OCI-LY3 (cell line): Measurements from ENCODE around the gene ZBTB7C.

ENCODE experiments used
- H2AFZ ChIP-seq: fragments of 200-600, 300-600 bp; shearing (Covaris generic); 2 replicates; pipeline ENCODE4 v1.6.0; 2014; ENCODE audit warnings: antibody characterized with exemption, low read depth, low read length
- H3K27ac ChIP-seq: fragments of 200-600, 300-600 bp; sonication (generic); 2 replicates; pipeline ENCODE4 v1.5.1; 2014; ENCODE audit warnings: mild to moderate bottlenecking, low read length, moderate library complexity, mixed read lengths
- H3K27me3 ChIP-seq: fragments of 200-600, 300-600 bp; sonication (generic); 2 replicates; pipeline ENCODE4 v1.6.1; 2014; ENCODE audit warnings: low read depth, low read length, mixed read lengths
- H3K36me3 ChIP-seq: fragments of 200-600, 300-600 bp; sonication (generic); replicated peaks from 2 replicates; pipeline ENCODE3; 2014; ENCODE audit warnings: low read depth, low read length, mixed read lengths
- H3K4me1 ChIP-seq: fragments of 300-600, 200-600 bp; sonication (generic); 2 replicates; pipeline ENCODE4 v1.6.1; 2014; ENCODE audit warnings: low read length, mixed read lengths
- H3K4me2 ChIP-seq: fragments of 200-600, 300-600 bp; sonication (generic); 2 replicates; pipeline ENCODE4 v1.6.1; 2014; ENCODE audit warnings: low read length, mixed read lengths
- H3K4me3 ChIP-seq: fragments of 300-600, 200-600 bp; sonication (generic); 2 replicates; pipeline ENCODE4 v1.5.1; 2014; ENCODE audit warnings: antibody characterized with exemption, mild to moderate bottlenecking, low read length, moderate library complexity
- H3K79me2 ChIP-seq: fragments of 300-600, 200-600 bp; shearing (Covaris generic); 2 replicates; pipeline ENCODE4 v1.6.1; 2014; ENCODE audit warnings: mild to moderate bottlenecking, low read length, mixed read lengths
- H3K9ac ChIP-seq: fragments of 300-600, 200-600 bp; shearing (Covaris generic); 2 replicates; pipeline ENCODE4 v1.6.0; 2014; ENCODE audit warnings: mild to moderate bottlenecking, low read length, moderate library complexity
- H3K9me3 ChIP-seq: fragments of 200-600, 300-600 bp; shearing (Covaris generic); 2 replicates; pipeline ENCODE4 v1.6.1; 2014; ENCODE audit warnings: low read length, mixed read lengths; ENCODE audit not compliant: insufficient read depth
- H4K20me1 ChIP-seq: fragments of 200-600, 300-600 bp; sonication (generic); 2 replicates; pipeline ENCODE4 v1.6.1; 2016; ENCODE audit warnings: low read length, mixed read lengths; ENCODE audit not compliant: insufficient read depth
- CTCF ChIP-seq: fragments of 200-600, 300-600 bp; sonication (generic); IDR thresholded peaks from 2 replicates; pipeline ENCODE4 v1.5.1; 2014; ENCODE audit warnings: antibody characterized with exemption, low read length, low read depth
- EZH2phosphoT487 ChIP-seq: fragments of 200-600 bp; shearing (Covaris generic); IDR thresholded peaks from 2 replicates; pipeline ENCODE4 v1.6.1; 2018; ENCODE audit warnings: antibody characterized with exemption, mixed run types, low read depth

Gene ZBTB7C

DNA sequence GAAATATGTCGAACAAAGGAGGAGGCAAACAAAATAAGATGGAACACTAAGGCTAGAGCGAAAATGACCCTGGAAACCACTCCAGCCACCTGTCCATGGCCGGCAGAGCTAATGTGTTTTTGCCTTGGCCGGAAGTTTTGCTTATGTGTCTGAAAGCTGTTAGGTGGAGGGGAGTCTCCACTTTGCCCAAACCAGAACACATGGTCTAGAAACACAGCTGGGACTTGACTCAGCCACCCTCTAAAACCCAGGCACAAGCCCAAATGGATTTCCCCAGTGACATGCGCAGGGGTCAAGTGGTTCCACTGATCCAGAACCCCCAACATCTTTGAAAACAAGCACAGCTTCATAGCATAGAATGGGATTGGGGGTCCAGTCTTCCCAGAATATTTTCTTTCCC lies 159.3 kb downstream of the ZBTB7C start:
- no peaks in the 10 kb centered on the region for H3K36me3 ChIP-seq
- no peak overlapping the region for H3K4me3 ChIP-seq
- peaks cover 30% of the 10 kb centered on the region for H3K27me3 ChIP-seq
- no peak overlapping the region for H3K9ac ChIP-seq
- no peaks in the 10 kb centered on the region for H3K9me3 ChIP-seq
- H3K27ac ChIP-seq = no peak overlapping the region
- H3K4me2 ChIP-seq = no peak overlapping the region
- no peaks in the 10 kb centered on the region for H3K4me1 ChIP-seq
- no peaks in the 10 kb centered on the region for H3K79me2 ChIP-seq
- TF ChIP-seq CTCF = no peak
- no peak for TF ChIP-seq EZH2phosphoT487
- H4K20me1 ChIP-seq = no peaks in the 10 kb centered on the region
- H2AFZ ChIP-seq = no peak overlapping the region

- H3K36me3 ChIP-seq = no peaks in the 10 kb centered on the region
- TF ChIP-seq EZH2phosphoT487 (no peak), CTCF (no peak)
Measured at GRCh38 chr18:48244530-48244929, 164.7 kb downstream of the ZBTB7C start.

GRCh38 chr18:48238636-48239035 lies 170.5 kb downstream of the ZBTB7C start:
- Histone ChIP-seq H3K27ac (no peak overlapping the region), H3K4me3 (no peak overlapping the region), H3K4me1 (no peaks in the 10 kb centered on the region), H3K4me2 (no peak overlapping the region), H3K36me3 (no peaks in the 10 kb centered on the region), H4K20me1 (no peaks in the 10 kb centered on the region), H2AFZ (peak overlapping the region; percentile 19; the same call in 1 of the 2 replicates), H3K9ac (no peak overlapping the region), H3K79me2 (no peaks in the 10 kb centered on the region), H3K9me3 (no peaks in the 10 kb centered on the region), H3K27me3 (peaks cover 56% of the 10 kb centered on the region)
- TF ChIP-seq CTCF (no peak), EZH2phosphoT487 (no peak)

More at GRCh38 chr18:48244530-48244929, 164.7 kb downstream of the ZBTB7C start:
- Histone ChIP-seq H2AFZ (no peak overlapping the region), H3K4me3 (no peak overlapping the region), H3K4me1 (no peaks in the 10 kb centered on the region), H3K4me2 (no peak overlapping the region), H3K27ac (no peak overlapping the region), H3K9me3 (no peaks in the 10 kb centered on the region), H3K27me3 (peaks cover 26% of the 10 kb centered on the region), H4K20me1 (no peaks in the 10 kb centered on the region), H3K9ac (no peak overlapping the region), H3K79me2 (no peaks in the 10 kb centered on the region)

- Histone ChIP-seq H3K4me3 (no peak overlapping the region), H3K9me3 (no peaks in the 10 kb centered on the region), H3K4me2 (no peak overlapping the region), H3K27me3 (peaks cover 55% of the 10 kb centered on the region), H3K4me1 (no peaks in the 10 kb centered on the region), H3K9ac (no peak overlapping the region), H3K27ac (no peak overlapping the region), H3K79me2 (no peaks in the 10 kb centered on the region), H4K20me1 (no peaks in the 10 kb centered on the region), H3K36me3 (no peaks in the 10 kb centered on the region), H2AFZ (no peak overlapping the region; the same call in 1 of the 2 replicates)
- no peak for TF ChIP-seq EZH2phosphoT487
Measured at GRCh38 chr18:48238206-48238605, 171.0 kb downstream of the ZBTB7C start.

DNA sequence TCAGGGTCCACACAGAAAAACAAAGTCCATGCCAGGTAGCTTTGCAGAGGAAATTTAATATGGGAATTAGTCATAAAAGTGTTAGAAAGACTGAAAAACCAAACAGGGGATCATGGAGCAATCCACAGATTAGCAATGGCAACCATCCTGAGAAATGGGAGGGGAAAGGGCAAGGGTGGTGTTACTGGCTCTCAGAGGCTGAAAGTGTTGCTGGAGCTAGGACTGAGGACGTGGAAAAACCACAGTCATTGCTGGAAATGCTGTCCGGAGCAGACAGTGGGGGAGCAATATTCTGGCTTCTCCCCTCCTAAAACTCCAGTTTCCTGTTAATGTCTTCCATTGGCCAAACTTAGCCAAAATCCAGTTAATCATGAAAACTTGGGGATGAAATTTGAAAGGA lies 172.4 kb downstream of the ZBTB7C start:
- H3K27ac ChIP-seq = no peak overlapping the region
- H3K4me3 ChIP-seq = no peak overlapping the region
- no peaks in the 10 kb centered on the region for H3K36me3 ChIP-seq
- H3K79me2 ChIP-seq = no peaks in the 10 kb centered on the region
- no peaks in the 10 kb centered on the region for H4K20me1 ChIP-seq
- no peak overlapping the region for H3K4me2 ChIP-seq
- no peaks in the 10 kb centered on the region for H3K9me3 ChIP-seq
- H2AFZ ChIP-seq = no peak overlapping the region
- no peaks in the 10 kb centered on the region for H3K4me1 ChIP-seq
- H3K9ac ChIP-seq = no peak overlapping the region
- TF ChIP-seq EZH2phosphoT487 = no peak
- TF ChIP-seq CTCF = no peak
- H3K27me3 ChIP-seq = peaks cover 48% of the 10 kb centered on the region
